Parathyroid adenoma (tissue), 2 donors: ENCODE data around the gene MESD.

Source experiments
- H2AFZ ChIP-seq: fragments of 300-600 bp; sonication (generic); one replicate; pipeline ENCODE4 v1.7.0; 2017; ENCODE audit warnings: antibody characterized with exemption, mild to moderate bottlenecking
- H3K27ac ChIP-seq: fragments of 300-600 bp; sonication (generic); one replicate; pipeline ENCODE4 v1.7.0; 2017
- H3K27me3 ChIP-seq: fragments of 300-600 bp; sonication (generic); one replicate; pipeline ENCODE4 v1.7.0; 2017; ENCODE audit warnings: low read length; ENCODE audit not compliant: control insufficient read depth, insufficient read depth
- H3K36me3 ChIP-seq: fragments of 300-600 bp; sonication (generic); one replicate; pipeline ENCODE4 v1.7.0; 2017; ENCODE audit warnings: low read length; ENCODE audit not compliant: control insufficient read depth, insufficient read depth
- H3K4me1 ChIP-seq: fragments of 300-600 bp; sonication (generic); one replicate; pipeline ENCODE4 v1.7.0; 2017; ENCODE audit warnings: control low read depth
- H3K4me2 ChIP-seq: fragments of 300-600 bp; sonication (generic); one replicate; pipeline ENCODE4 v1.7.0; 2017; ENCODE audit warnings: low read length
- H3K4me3 ChIP-seq: fragments of 300-600 bp; sonication (generic); one replicate; pipeline ENCODE4 v1.7.0; 2017; ENCODE audit warnings: low read depth, low read length
- H3K79me2 ChIP-seq: fragments of 300-600 bp; sonication (generic); one replicate; pipeline ENCODE4 v1.7.0; 2017; ENCODE audit warnings: control low read depth
- H3K9ac ChIP-seq: fragments of 300-600 bp; sonication (generic); one replicate; pipeline ENCODE4 v1.7.0; 2017; ENCODE audit warnings: mild to moderate bottlenecking
- H3K9me3 ChIP-seq: fragments of 300-600 bp; sonication (generic); one replicate; pipeline ENCODE4 v1.7.0; 2017; ENCODE audit warnings: low read length; ENCODE audit not compliant: control insufficient read depth
- TF ChIP-seq, protein P1 (sequence below): fragments of 300-600 bp; sonication (generic); IDR thresholded peaks from one replicate; pipeline ENCODE4 v1.7.0; 2017; ENCODE audit warnings: antibody characterized with exemption, mild to moderate bottlenecking
- donor health status: primary hyperparathyroidism.

MESD gene

DNA sequence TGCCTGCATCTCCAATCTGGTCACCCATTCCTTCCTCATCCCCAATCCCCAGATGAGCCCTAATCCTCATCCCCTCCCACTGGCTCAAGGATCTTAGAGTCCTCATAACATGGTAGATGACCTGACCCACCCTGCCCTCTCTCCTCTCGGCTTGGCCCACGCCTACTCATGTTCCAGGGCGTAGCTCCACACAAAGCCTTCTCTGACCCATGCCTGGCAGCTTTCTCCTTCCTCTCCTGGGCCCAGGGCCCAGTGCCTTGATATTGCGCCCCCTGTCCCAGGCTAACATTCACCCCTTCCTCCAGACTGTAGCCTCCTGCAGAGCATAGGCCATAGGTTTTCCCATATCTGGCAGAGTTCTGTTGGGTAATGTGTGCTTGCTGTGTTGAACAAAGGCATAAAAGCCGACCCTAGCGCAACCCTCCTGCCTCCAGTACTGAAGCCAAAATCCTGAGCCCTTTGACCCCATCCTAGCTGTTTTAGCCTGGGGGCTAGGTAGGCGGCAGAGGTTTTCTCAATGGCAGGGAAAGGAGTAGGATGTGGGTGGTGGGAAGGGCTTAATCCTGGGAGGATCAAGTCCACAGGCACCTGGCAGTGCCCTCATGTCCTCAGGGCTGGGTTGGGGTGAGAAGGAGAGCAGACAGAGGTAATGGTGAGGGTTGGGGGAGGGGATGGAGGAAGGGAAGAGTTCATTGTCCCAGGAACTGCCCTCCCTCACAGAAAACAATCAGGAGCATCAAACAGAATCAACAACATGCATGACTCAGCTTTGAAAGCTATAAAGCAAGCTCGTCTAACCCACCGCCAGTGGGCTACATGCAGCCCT is 35.5 kb downstream of the MESD start:
- no peak overlapping the region for H3K4me2 ChIP-seq
- no peak overlapping the region for H3K27ac ChIP-seq
- H3K9ac ChIP-seq = no peak overlapping the region
- no peaks in the 10 kb centered on the region for H3K4me1 ChIP-seq
- H3K27me3 ChIP-seq = no peaks in the 10 kb centered on the region
- no peaks in the 10 kb centered on the region for H3K9me3 ChIP-seq
- H3K79me2 ChIP-seq = no peaks in the 10 kb centered on the region
- H2AFZ ChIP-seq = no peak overlapping the region
- H3K4me3 ChIP-seq = no peak overlapping the region
- TF ChIP-seq, protein P1, sequence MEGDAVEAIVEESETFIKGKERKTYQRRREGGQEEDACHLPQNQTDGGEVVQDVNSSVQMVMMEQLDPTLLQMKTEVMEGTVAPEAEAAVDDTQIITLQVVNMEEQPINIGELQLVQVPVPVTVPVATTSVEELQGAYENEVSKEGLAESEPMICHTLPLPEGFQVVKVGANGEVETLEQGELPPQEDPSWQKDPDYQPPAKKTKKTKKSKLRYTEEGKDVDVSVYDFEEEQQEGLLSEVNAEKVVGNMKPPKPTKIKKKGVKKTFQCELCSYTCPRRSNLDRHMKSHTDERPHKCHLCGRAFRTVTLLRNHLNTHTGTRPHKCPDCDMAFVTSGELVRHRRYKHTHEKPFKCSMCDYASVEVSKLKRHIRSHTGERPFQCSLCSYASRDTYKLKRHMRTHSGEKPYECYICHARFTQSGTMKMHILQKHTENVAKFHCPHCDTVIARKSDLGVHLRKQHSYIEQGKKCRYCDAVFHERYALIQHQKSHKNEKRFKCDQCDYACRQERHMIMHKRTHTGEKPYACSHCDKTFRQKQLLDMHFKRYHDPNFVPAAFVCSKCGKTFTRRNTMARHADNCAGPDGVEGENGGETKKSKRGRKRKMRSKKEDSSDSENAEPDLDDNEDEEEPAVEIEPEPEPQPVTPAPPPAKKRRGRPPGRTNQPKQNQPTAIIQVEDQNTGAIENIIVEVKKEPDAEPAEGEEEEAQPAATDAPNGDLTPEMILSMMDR = no peak
- no peaks in the 10 kb centered on the region for H3K36me3 ChIP-seq

DNA sequence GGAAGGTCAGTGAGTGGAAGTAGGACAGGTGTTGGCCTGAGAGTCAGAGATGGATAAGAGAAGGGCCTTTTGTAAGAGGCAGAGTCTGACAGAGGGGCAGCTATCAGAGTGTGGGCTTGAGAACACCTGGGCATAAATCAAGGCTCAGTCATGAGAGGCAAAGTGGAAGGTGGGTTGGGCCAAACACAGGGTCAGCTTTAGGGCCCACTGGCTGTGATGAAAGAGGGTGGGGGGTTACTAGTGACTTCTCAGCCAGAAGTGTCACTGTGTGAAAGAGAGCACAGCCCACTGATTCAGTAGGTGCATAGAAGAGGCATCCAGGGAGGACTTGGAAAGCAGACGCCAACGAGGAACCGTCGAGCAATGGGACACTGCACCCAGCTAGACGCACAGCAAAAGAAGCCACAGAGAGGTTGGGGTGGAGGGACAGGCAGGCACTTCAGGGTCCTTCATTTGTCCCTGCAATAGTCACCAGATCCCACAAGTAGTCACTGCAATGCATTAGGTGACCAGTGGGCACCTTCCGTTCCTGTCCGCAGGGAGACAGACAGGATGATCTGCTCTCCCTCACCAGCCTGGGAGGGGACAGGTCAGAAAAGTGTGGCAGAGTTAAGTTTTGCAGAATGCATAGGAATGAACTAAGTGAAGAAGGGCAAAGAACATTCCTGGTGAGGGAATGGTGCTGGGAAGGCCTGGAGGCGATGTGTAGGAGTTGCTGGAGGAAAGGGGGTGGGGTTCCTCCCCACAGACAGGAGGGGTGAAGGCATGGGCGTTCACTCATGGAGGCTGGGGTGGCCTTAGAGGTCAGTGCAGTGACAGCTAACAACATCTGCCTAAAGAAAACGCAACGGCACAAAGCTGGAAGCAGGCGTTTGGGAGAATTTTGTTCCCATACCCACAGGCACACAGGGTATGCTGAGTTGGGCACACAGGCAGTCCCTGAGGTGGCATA is 36.3 kb downstream of the MESD start:
- H2AFZ ChIP-seq = no peak overlapping the region
- H3K4me1 ChIP-seq = no peaks in the 10 kb centered on the region
- H3K9ac ChIP-seq = no peak overlapping the region
- no peaks in the 10 kb centered on the region for H3K36me3 ChIP-seq
- no peaks in the 10 kb centered on the region for H3K79me2 ChIP-seq
- H3K27me3 ChIP-seq = no peaks in the 10 kb centered on the region
- no peak overlapping the region for H3K4me2 ChIP-seq
- H3K9me3 ChIP-seq = no peaks in the 10 kb centered on the region
- H3K27ac ChIP-seq = no peak overlapping the region
- H3K4me3 ChIP-seq = no peak overlapping the region
- TF ChIP-seq, protein P1 = no peak

- no peaks in the 10 kb centered on the region for H3K36me3 ChIP-seq
- no peaks in the 10 kb centered on the region for H3K79me2 ChIP-seq
These were observed 37.7 kb downstream of the MESD start for GRCh38 chr15:80951941-80952340.

GRCh38 chr15:80950291-80951078 is 39.1 kb downstream of the MESD start:
- no peak overlapping the region for H3K27ac ChIP-seq

More at GRCh38 chr15:80951941-80952340, 37.7 kb downstream of the MESD start:
- Histone ChIP-seq H3K27ac (no peak overlapping the region), H3K4me3 (no peak overlapping the region), H3K27me3 (no peaks in the 10 kb centered on the region), H3K4me1 (no peaks in the 10 kb centered on the region), H3K4me2 (no peak overlapping the region), H3K9me3 (no peaks in the 10 kb centered on the region), H2AFZ (no peak overlapping the region), H3K9ac (no peak overlapping the region)
- TF ChIP-seq, protein P1 = no peak

More at GRCh38 chr15:80950291-80951078, 39.1 kb downstream of the MESD start:
- no peak overlapping the region for H3K4me3 ChIP-seq
- H3K27me3 ChIP-seq = no peaks in the 10 kb centered on the region
- no peak overlapping the region for H3K9ac ChIP-seq
- no peak overlapping the region for H2AFZ ChIP-seq
- H3K9me3 ChIP-seq = no peaks in the 10 kb centered on the region
- no peaks in the 10 kb centered on the region for H3K79me2 ChIP-seq
- no peak overlapping the region for H3K4me2 ChIP-seq
- H3K4me1 ChIP-seq = no peaks in the 10 kb centered on the region
- TF ChIP-seq, protein P1 = no peak
- no peaks in the 10 kb centered on the region for H3K36me3 ChIP-seq
